ENCODE data around the gene ETFA.

- TF ChIP-seq ZNF280D (tag by site-specific recombination; IDR thresholded peaks at IDR 0.05): no peak
- no peak for TF ChIP-seq ZNF155 (tag by site-specific recombination; IDR thresholded peaks at IDR 0.05)
- TF ChIP-seq, protein P1, sequence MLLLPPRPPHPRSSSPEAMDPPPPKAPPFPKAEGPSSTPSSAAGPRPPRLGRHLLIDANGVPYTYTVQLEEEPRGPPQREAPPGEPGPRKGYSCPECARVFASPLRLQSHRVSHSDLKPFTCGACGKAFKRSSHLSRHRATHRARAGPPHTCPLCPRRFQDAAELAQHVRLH (tag by site-specific recombination; IDR thresholded peaks at IDR 0.05): no peak
- no peak for TF ChIP-seq CTCF (tag by site-specific recombination; IDR thresholded peaks at IDR 0.05)
- TF ChIP-seq ZBTB8A (tag by site-specific recombination; IDR thresholded peaks at IDR 0.05): no peak
- TF ChIP-seq SP2 (tag by site-specific recombination; IDR thresholded peaks at IDR 0.05): no peak
- no peak for TF ChIP-seq ZNF133 (tag by site-specific recombination; IDR thresholded peaks at IDR 0.05)
Observed at GRCh38 chr15:76189106-76189505, 122.2 kb downstream of the ETFA start.

Data from HEK293 (cell line).